NCI-H187 treated with DMSO at 0.1 percent for 48 hours (cell line): Measurements from ENCODE around the gene LIN52.

Source experiments
- DNase-seq: peaks from one replicate; lab custom pipeline; 2025; lab: John Stamatoyannopoulos, UW

Gene LIN52

DNA sequence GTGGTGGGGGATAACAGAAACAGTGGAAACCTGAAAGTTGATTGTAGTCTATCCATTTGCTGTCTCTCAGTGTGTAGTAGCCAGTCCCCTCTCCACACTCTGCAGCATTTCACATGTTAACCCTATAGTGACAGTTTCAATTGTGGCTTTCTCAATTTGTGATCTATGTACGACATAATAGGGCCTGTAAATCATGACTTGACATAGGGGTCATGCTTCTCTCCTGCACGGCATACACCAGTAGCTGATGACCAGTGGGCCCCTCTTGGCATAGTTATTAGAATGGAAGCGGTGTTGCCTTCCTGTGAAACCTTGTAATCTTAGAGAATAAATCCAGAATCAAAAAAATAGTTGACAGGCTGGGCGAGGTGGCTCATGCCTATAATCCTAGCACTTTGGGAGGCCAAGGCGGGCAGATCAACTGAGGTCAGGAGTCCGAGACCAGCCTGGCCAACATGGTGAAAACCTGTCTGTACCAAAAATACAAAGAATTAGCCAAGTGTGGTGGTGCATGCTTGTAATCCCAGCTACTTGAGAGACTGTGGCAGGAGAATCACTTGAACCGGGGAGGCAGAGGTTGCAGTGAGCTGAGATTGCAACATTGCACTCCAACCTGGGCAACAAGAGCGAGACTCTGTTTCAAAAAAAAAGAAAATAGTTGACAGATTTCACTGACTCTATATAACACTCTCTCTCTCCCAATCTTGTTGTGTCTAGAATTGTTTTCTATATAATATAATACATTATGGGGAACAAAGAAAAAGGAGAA is 109.9 kb downstream of the LIN52 start:
- DNase-seq: no peak

DNA sequence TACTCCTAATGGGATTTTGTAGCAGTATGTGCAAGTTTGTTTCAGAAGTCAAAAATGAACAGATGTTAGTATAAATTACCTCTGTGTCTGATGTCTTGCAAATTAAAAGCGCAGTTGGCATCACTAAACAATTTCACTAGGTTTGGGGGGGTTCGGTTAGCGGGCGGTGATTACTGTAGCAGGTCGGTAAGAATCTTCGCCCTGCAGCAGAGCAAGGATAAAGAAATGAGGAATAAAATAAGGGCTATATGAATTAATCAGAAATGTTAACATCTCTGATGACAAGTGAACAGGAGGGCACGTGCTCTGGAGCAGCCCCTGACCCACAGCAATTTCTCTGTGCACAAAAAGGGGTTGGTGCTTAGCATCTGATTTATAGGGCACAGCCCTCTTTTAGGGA is 110.9 kb downstream of the LIN52 start:
- no peak for DNase-seq

DNA sequence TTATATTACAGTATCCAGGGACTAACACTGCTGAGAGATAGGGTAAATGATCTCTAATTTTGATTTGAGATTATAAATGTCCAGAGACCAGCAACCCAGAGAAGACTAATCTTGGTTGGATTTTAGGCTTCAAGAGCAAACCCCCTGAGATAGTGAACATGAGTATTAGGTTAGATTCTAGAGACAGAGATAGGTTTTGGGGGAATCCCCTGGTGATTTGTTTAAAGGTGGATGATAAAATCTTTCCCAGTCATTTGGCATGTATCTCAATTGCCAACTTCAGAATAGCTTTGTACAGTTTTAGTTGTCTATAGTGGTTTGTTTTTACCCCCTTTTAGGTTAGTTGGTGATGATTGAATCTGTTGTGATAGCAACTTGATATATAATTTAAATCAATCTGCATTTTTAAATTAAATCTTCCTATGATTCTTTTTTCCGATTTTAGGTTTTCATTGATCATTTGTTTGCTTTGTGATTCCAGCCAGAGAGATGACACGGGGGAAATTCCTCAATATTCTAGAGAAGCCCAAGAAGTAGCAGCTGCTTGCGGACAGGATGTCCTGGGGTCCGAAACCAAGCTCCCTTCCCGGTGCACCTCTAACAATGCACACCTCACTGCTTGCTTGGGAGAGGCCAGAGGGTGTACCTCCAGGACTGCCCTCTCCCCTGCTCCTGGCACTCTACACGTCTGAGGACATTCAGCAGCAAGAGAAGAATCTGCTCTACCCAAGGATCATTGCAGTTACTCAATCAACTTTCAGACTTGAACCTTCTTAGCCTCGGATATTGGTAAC is 113.9 kb downstream of the LIN52 start:
- no peak for DNase-seq

DNA sequence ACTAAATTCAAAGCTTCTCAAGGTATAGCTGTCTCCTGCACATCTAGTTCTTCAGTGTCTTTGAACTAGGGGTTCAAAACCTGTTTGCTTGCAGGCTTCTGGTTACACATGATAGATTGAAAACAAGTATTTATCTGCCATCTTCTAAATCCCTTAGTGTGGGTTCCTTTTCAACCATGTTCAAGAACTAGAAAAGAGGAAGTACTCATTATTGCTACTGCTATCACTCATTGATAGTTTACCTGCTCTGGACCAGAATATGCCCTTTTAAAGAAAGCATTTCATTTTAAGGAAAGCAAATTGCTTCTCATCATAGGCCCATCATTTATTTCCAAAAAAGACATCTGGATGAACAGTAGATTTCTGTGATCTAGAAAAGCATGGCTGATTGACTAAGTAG is 117.4 kb downstream of the LIN52 start:
- no peak for DNase-seq

DNA sequence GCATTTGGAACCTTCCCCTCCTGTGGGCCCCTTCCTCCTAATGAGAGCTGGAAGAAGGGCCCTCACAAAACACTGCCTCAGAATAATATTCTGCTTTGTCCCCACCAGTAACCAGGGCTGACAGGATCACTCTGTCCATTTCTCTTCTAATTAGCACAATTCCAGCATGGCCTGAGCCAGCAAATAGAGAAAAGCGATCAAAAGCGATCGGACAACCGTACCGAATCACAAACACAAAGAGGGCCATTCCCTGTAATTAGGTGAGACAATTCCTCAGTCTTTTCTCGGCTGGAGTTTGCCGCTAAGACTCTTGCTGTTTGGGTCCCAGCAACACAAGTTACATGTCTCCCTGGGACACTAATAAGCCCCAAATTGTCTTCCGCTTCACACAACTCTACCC is 118.9 kb downstream of the LIN52 start:
- no peak for DNase-seq

DNA sequence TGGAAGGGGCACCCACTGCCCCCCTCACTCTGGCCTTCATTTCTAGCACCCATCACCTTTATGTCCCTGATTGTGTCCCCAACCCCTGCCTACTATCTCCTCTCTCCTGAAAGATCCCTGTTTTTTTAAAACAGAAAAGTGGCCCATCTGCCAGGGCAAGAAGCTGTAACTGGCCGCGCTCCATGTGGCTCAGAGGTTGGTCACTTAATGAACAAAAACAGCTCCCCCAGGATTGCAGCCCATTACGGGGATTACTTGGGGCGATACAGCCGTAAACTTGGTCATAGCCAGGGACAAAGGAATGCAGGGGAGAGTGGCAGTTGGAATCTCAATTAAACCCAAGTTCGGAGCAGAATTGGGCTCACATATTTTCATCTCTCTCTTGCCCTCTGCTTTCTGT is 119.7 kb downstream of the LIN52 start:
- no peak for DNase-seq

DNA sequence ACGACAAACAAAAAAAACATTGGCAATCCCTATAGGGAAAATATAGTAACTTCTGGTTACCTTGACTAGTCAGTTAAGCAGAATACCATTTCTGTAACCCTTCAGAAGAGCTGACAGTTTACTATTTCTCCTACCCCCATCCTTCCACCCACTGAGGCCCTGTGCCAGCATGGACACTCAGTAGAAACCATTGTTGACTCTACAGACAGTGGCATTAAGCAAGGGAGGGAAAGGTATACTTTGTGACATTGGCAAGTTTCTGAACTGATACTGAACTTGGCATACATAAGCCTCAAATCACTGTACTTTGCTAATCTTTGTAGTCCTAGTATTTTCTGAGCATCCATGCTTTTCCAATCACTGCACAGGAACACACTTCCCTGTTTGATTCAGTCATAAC is 121.1 kb downstream of the LIN52 start:
- no peak for DNase-seq

DNA sequence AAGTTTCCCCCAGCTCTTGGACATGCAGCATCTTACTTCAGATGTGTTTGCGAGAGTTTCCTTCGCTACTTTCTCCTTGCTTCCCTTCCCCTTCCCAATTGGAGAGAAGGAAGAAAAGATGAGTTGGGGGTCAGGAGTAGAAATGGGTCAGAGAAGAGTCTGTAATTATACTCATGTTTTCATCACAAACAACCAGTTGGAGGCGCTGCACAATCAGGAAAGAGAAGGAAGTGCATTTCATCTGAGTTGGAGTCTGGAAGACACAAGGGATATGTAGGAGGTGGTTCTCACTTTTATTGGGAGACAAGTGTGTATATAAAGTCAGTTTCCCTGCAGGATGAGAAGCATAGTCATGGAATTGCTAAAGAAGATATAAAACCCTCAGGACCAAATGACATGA is 123.2 kb downstream of the LIN52 start:
- no peak for DNase-seq

DNA sequence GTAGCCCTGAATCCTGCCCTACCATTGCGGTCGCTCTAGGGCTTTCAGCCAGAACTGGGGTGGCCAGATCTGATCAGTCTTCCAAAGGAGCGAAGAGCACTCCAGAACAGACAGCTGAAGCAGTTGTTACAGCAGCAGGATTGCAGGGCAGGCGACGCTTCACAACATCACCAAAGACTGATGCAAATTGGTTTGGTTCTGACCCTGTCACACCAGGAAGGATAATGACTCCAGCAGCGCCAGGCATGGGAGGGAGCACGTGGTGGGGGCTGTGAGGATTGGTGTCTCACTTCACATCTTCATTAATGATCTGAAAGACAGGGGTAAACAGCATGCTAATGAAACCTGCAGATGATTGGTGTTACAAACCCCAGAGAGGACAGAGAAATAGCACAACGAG is 123.9 kb downstream of the LIN52 start:
- DNase-seq: no peak

DNA sequence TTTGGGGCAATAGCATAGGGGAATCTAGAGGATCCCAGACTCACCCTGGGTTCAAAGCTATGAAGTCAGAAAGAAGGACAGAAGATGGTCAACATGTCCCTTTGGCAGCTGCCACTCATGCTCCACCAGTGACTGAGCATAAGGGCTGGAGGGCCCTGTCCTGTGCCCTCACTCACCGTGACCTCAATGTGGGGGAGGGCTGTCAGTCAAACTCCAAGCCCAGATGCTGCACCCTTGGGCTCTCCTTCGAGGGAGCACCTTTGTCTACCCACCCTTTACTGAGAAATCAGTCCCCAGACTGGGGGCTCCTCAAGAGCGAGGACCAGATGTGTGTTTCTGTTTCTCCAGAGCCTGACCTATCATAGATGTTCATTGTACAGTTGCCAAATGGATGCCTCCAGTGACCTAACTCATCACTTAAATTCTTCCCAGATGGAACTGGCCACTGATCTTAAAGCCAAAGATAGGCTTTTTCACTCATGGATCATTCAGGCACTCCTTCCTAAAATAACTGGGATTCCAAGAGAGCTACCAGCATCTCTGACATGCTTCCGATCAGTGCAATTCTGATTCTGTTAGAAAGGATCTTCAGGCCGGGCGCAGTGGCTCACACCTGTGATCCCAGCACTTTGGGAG is 127.3 kb downstream of the LIN52 start:
- DNase-seq: no peak

DNA sequence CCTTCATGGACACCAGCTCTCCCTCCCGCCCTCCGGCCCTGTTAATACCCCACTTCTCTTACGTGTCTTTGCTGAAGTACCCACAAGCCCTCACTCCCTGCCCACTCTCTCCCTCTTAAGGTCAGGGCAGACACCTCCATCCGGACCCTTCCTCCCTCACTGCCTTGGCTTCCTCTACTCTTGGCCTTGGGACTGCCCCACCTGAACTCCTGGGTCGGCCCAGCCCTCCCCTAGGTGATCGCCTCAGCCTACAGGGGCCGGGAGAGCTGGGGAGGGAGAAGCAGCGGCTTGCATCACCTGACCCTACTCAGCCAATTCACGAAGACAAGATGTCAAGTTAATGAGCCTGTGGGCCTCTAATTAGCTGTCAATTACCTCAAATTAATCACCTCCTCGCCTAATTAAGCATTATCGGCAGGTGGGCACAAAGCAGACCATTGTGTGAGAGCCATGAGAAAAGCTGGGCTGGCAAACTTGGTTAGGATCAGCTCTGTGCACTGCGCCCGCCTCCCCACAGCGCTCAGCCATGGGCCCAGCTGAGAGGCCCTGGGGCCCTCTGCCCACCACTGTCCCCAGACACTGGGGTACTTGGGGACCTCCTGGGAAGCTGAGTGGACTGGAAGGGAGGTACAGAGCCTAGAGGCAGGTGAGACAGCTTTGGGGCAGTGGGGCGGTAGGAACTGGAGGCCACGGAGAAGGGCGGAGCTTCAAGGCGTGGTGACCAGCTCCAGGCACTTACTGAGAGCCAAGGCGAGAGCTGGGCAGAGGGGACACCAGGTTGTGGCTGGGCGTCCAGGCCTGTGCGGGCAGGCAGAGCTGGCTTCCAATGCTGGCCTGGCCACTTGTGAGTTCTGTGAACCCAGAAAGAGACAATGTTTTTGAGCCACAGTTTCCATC is 129.4 kb downstream of the LIN52 start:
- no peak for DNase-seq

DNA sequence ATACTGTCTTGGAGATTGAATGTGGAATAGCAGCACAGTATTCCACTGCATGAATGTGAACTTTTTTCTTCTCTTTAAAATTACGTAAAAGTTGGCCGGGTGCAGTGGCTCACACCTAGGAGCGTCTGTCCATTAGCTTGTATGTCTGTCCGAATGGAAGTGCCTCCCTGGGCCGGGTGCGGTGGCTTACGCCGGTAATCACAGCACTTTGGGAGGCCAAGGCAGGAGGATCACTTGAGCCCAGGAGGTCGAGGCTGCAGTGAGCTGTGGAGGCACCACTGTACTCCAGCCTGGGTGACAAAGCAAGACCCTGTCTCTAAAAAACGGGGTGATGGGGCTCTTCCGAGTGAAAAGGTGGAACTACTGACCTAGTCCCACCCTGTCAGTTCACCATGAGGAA is 131.9 kb downstream of the LIN52 start:
- DNase-seq: no peak

DNA sequence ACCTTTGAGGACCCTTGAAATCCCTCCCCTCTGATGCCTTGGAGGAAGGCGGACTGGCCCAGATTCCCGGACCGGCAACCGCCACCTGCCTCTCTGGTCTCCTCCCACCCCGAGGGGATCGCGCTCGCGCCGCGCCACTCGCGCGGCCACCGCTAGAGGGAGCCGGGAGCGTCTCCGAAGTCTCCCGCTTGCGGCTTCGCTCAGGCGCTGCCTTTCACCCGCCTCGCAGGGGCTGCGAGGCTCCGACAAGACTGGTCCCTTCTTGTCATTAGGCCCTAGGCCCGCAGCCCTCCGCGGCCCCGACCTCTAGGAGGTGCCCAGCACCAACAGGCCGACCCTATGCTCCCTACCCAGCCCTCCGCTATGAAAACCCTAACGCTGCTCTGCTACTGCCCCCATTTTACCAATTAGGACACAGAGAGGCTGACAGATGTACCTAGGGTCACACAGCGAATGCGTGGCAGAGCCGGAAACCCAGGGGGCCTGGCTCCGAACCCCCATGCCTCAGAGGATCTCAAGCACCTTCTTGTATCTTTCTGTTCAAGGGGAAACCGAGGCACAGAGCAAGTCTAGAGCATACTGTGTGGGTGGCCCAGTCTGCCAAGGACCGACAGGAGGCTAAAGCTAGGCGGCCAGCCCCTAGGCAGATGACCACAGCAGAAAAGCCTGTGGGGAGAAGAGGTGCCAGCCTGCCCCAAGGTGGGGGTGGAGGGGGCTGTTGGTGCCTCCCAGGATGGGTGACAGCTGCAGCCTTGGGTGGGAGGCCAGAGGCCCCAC is 133.1 kb downstream of the LIN52 start:
- no peak for DNase-seq

DNA sequence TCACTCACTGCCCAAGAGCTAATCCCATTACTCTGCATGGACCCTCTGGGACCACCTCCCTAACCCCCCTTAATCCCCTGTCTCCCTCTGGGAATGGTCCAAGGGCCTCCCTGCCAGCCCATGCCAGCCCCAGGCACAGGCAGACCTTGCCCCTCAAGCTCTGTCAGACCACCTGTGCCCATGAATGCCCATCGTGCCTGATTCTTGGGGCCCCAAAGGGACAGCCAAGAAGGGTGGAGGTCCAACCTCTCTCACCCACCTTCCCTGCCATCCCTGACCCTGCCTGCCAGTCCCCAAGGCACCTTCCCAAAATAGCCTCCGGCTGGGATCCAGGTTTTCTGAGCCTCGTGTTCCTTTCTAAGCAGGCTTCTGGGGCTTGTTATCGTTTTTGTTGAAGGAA is 133.7 kb downstream of the LIN52 start:
- no peak for DNase-seq

DNA sequence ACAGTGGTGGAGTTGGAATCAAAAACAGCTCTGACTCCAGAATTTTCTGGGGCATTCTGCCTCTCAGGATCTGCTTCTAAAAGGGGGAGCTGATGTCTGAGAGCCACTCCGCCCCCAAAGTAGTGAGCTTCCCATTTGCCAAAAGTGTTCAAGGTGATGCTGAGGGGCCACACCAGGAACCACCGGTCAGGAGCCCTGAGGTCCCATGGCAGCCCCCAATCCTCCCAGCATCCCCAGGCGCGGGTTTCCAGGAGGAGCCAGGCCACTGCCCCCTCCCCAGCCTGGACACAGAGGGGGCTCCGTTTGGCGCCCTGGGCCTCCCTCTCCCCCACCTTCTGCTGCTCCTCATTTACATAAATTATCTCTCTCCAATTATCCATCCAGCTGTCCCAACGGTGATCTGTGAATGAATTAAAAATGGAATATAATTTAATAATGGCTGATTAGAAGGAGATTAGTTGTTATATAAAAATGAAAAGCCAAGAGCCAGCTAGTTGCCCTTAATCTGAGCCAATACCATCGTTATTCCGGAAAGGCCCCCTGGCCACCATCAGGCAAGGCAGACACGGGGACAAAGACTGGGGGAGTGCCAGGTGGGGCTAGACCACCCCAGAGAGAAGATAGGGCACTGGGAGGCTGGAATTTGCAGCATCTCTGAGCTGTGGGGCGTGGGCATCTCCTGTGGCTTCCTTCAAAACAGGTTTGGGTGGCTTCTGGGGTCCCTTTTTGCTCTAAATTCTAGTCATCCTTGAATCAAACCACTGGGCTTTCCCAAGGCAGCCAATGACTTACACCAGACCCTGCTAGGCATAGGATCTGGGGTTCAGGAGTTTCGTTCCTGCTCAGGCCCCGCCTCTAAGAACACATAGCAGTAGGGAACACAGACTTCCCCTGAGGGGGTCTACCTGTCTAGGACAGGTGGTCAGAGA is 134.8 kb downstream of the LIN52 start:
- no peak for DNase-seq

DNA sequence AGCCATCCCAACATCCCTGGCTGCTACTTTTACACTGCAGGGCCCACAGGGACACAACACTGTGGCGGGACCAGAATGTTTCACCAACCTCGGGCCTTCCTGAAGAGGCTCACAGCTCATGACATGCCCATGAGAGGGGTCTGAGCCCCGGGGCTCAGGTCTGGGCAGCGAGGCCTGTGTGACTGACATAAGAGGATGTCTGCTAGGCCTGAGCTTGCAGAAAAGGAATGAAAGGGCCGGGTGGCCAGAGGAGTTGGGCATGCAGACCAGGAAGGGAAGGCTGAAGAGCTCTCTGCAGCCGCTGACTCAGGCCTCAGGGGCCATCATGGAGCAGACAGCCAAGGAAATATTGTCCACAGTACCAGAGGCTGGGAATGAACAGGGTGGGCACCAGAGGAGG is 136.2 kb downstream of the LIN52 start:
- no peak for DNase-seq

DNA sequence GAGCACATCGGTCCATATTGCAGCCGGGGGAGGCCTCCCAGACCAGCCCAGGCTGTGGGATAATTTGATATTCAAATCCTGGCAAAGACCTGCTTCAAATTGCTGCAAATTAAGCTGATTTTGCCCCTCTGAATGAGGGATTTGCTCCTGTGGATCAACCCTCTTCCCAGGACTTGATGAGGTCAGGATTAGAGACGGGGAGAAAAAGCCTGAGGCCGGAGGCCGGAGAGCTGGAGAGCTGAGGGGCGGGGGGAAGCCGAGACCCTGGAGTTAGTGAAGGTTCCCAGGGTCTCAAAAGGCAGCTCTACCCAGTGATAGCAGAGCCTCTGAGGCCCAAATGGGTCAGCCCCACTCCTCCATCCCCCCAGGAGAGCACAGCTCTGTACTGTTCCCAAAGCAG is 137.0 kb downstream of the LIN52 start:
- DNase-seq: no peak

DNA sequence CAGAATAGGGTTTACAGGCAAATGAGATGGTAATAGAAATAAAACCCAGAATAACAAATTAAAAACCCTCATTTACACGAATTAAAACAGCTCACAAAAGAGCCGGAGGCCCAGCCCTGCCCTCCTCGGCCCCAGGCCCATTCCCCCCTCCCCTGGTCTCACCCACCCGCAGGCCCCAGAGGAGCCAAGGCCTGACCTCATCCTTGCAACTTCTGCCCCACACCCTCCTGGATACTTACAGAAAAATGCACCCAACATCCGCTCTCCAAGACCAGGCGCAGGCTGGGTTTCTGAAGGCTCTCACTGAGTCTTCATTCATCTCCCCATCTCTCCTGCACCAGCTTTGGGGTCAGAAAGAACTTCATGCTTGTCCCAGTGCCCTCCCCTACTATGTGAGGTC is 138.3 kb downstream of the LIN52 start:
- DNase-seq: no peak

DNA sequence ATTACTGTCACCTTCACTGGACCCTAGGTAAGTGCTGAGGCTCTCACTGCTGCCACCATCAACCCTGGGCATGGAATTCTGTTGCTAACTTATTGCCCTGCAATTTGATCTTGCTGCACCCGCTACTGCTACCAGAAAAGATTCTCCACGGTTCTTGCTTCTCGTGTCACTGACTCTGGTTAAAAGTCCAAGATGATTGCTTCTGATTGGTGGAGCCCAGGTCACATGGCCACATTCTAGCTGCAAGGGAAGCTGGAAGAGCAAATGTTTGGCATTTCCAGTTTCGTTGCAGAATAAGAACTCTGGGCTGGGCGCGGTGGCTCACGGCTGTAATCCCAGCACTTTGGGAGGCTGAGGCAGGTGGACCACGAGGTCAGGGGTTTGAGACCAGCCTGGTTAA is 147.0 kb downstream of the LIN52 start:
- DNase-seq: no peak

DNA sequence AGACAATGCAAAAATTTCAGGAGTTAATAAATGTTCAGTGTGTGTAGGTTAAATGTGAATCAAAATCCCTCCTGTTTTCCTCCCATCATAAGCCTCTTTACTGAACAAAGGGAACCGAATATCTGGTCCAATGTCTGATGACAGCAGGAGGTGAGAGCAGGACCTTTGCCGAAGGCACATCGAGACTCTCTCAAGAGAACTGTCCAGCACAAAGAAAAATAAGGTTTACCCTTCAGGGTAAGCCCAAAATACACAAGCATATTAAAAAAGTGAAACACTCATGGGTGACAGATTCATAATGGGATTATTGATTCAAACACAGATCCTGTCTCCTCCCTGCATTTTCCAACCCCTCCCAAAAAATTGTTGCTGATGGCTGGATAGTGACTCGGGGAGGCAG is 150.3 kb downstream of the LIN52 start:
- no peak for DNase-seq
